HG03432 (cell line): ENCODE measurements around the gene GXYLT1.
"Not testable (repeated sequence)": the region's sequence is repeated elsewhere in the genome, so short reads cannot be mapped to it uniquely, and the experiment has no call there.

Source experiments
- ATAC-seq: cut with Tn5 transposase; IDR thresholded peaks from one replicate; pipeline ENCODE4 v1.9.1; 2021; ENCODE audit warnings: mild to moderate bottlenecking, moderate library complexity; ENCODE audit not compliant: unreplicated experiment

Gene GXYLT1

GRCh38 chr12:42145552-42146215, 1.0 kb upstream of the GXYLT1 start:
- no peak for ATAC-seq

GRCh38 chr12:42145197-42145549, 499 bp upstream of the GXYLT1 start:
- ATAC-seq, result no peak

- ATAC-seq, result no peak
These were observed 591 bp downstream of the GXYLT1 start for GRCh38 chr12:42144158-42144407.

- peak; percentile 0 for ATAC-seq
These were observed 1.1 kb downstream of the GXYLT1 start for GRCh38 chr12:42143452-42144157.

GRCh38 chr12:42141981-42142606, 2.6 kb downstream of the GXYLT1 start:
- ATAC-seq, result no peak

GRCh38 chr12:42140901-42141300, 3.8 kb downstream of the GXYLT1 start:
- ATAC-seq, result no peak

GRCh38 chr12:42135259-42135814, 9.3 kb downstream of the GXYLT1 start:
- ATAC-seq, result no peak

- no peak for ATAC-seq
These were observed 13.8 kb downstream of the GXYLT1 start for GRCh38 chr12:42130672-42131402.

GRCh38 chr12:42129595-42130204, 15.0 kb downstream of the GXYLT1 start:
- ATAC-seq, result no peak

- ATAC-seq, result no peak
These were observed 15.8 kb downstream of the GXYLT1 start for GRCh38 chr12:42128888-42129287.

- no peak for ATAC-seq
These were observed 16.3 kb downstream of the GXYLT1 start for GRCh38 chr12:42128327-42128726.

- ATAC-seq, result no peak
These were observed 17.7 kb downstream of the GXYLT1 start for GRCh38 chr12:42126963-42127362.

- ATAC-seq, result peak; percentile 33
These were observed 19.3 kb downstream of the GXYLT1 start for GRCh38 chr12:42125388-42125767.

GRCh38 chr12:42124764-42125387, 19.8 kb downstream of the GXYLT1 start:
- peak; percentile 10 for ATAC-seq

- no peak for ATAC-seq
These were observed 25.5 kb downstream of the GXYLT1 start for GRCh38 chr12:42119085-42119633.

- no peak for ATAC-seq
These were observed 26.4 kb downstream of the GXYLT1 start for GRCh38 chr12:42118136-42118879.

- no peak for ATAC-seq
These were observed 35.6 kb downstream of the GXYLT1 start for GRCh38 chr12:42109031-42109430.

- not testable (repeated sequence) for ATAC-seq
These were observed 37.9 kb downstream of the GXYLT1 start for GRCh38 chr12:42106791-42107190.

- no peak for ATAC-seq
These were observed 39.9 kb downstream of the GXYLT1 start for GRCh38 chr12:42104784-42105183.

GRCh38 chr12:42104087-42104486, 40.6 kb downstream of the GXYLT1 start:
- no peak for ATAC-seq
